HCT116 (cell line): ENCODE data around the gene LCN15.

Experiments used
- CTCF ChIP-seq, 3 experiments: fragments of 200-600 bp in 1 of 3; sonication (generic) in 1 of 3; IDR thresholded peaks in 2 of 3; conservative IDR thresholded peaks in 1 of 3; 2 replicates each; pipeline ENCODE4 v1.5.1; 2012 to 2017; ENCODE audit warnings: low read depth in 2 of 3, low read length in 2 of 3, antibody characterized with exemption in 1 of 3, borderline replicate concordance in 1 of 3, control low read depth in 1 of 3, mild to moderate bottlenecking in 1 of 3, mixed read lengths in 1 of 3, mixed run types in 1 of 3, moderate library complexity in 1 of 3; ENCODE audit not compliant: insufficient read depth in 1 of 3
- POLR2AphosphoS5 ChIP-seq: IDR thresholded peaks from 2 replicates; pipeline ENCODE4 v1.6.1; 2011; ENCODE audit warnings: mild to moderate bottlenecking, low read depth, low read length, moderate library complexity

GRCh38 chr9:136726118-136726517 lies 38.2 kb downstream of the LCN15 start:
- TF ChIP-seq CTCF (IDR thresholded peaks at IDR 0.05 in 2 of 3, conservative IDR thresholded peaks at IDR 0.05 in 1 of 3; ENCODE audit: borderline replicate concordance in 1 of 3, insufficient read depth in 1 of 3, low read depth in 2 of 3, low read length in 2 of 3) = no peak
- TF ChIP-seq POLR2AphosphoS5 = no peak
